ENCODE results near the gene ALG14.

GRCh38 chr1:94952539-94952938 lies 120.2 kb downstream of the ALG14 start:
- TF ChIP-seq CTCF (IDR thresholded peaks at IDR 0.05): no peak
- no peak for TF ChIP-seq POLR2A (IDR thresholded peaks at IDR 0.05)

All from esophagus squamous epithelium (tissue), 4 donors.